GM19193 (cell line): ENCODE data around the gene ANGPTL1.

Experiments
- POLR2A ChIP-seq: IDR thresholded peaks from 4 replicates; pipeline ENCODE4 v1.6.1; 2011; ENCODE audit not compliant: insufficient read depth, insufficient read length; ENCODE audit errors: extremely low read depth

Gene ANGPTL1

GRCh38 chr1:178819123-178819522 lies 51.8 kb downstream of the ANGPTL1 start:
- no peak for TF ChIP-seq POLR2A

- no peak for TF ChIP-seq POLR2A
Observed at GRCh38 chr1:178818416-178818815, 52.5 kb downstream of the ANGPTL1 start.

GRCh38 chr1:178810585-178810984 lies 60.3 kb downstream of the ANGPTL1 start:
- no peak for TF ChIP-seq POLR2A

- TF ChIP-seq POLR2A: no peak
Observed at GRCh38 chr1:178808529-178808928, 62.3 kb downstream of the ANGPTL1 start.

GRCh38 chr1:178806665-178807300 lies 64.1 kb downstream of the ANGPTL1 start:
- no peak for TF ChIP-seq POLR2A

GRCh38 chr1:178802873-178803272 lies 68.0 kb downstream of the ANGPTL1 start:
- no peak for TF ChIP-seq POLR2A
